HCEC 1CT (cell line): Measurements from ENCODE around the gene TBX21.

Source experiments
- DNase-seq: peaks from one replicate; pipeline ENCODE4 v3.0.0-alpha.2; 2017

Gene TBX21, protein sequence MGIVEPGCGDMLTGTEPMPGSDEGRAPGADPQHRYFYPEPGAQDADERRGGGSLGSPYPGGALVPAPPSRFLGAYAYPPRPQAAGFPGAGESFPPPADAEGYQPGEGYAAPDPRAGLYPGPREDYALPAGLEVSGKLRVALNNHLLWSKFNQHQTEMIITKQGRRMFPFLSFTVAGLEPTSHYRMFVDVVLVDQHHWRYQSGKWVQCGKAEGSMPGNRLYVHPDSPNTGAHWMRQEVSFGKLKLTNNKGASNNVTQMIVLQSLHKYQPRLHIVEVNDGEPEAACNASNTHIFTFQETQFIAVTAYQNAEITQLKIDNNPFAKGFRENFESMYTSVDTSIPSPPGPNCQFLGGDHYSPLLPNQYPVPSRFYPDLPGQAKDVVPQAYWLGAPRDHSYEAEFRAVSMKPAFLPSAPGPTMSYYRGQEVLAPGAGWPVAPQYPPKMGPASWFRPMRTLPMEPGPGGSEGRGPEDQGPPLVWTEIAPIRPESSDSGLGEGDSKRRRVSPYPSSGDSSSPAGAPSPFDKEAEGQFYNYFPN

DNA sequence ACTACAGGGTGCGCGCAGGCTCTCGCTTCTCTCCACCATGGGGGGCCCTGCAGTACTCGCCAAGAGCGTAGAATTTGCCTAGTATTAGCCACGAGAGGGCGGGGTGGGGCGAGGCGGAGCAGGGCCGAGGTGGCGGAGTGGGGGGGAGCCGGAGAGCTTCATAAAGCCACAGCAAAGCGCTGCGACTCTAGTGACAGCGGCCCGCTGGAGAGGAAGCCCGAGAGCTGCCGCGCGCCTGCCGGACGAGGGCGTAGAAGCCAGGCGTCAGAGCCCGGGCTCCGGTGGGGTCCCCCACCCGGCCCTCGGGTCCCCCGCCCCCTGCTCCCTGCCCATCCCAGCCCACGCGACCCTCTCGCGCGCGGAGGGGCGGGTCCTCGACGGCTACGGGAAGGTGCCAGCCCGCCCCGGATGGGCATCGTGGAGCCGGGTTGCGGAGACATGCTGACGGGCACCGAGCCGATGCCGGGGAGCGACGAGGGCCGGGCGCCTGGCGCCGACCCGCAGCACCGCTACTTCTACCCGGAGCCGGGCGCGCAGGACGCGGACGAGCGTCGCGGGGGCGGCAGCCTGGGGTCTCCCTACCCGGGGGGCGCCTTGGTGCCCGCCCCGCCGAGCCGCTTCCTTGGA, at the start of gene TBX21:
Gene TBX21, plus strand, starts transcription at position 190 of the 627 bp plus-strand sequence. Its CDS starts 219 bp downstream, at position 409.
- no peak for DNase-seq

DNA sequence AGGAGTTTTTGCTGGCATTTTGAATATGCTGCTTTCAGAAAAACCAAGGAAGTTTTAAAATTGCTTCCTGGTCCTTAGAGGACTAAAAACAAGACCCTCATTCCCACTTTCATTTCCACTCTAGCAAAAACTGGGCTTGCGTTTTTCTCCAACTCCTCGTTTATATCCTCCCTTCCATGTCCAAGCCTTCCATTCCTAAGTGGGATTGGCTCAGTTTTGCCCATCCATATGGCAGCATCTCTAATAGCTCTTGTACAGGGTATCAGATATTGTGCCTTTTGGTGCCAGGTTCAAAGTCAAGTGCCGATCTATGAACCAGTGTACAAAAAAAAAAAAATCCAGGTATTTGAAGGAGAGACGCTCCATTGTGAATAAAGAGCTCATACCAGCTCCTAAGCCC, 49.0 kb upstream of the TBX21 start:
- no peak for DNase-seq

DNA sequence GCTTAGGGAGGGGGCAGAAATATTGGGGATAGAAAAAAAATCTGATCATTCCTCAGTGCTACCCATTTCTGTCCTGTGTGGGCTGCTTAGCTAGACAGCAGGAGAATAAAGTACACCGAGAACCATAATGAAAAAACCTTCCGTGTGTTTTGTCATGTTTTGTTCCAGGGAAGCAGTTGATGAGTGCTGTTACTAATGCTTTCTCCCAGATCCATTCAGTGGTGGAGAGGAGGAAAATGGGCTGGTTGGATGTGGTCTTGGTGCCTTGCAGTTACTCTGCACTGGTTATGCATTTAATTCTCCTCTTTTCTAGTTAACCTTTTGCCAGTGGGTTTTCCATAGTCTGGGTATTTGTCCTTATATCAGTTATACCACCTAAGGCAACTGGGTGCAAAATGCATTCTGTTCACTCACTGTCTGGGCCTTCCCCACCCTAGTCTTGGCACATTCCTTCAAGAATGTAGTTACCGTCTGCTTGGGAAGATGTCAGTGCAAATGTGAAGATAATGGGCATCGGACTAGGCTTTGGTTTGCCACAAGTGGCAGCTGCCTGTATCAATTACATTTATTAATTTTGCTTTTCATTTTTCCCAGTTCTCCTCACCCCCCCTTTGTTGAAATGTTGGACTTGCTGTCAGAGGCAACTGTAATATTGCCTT, 48.4 kb upstream of the TBX21 start:
- no peak for DNase-seq

DNA sequence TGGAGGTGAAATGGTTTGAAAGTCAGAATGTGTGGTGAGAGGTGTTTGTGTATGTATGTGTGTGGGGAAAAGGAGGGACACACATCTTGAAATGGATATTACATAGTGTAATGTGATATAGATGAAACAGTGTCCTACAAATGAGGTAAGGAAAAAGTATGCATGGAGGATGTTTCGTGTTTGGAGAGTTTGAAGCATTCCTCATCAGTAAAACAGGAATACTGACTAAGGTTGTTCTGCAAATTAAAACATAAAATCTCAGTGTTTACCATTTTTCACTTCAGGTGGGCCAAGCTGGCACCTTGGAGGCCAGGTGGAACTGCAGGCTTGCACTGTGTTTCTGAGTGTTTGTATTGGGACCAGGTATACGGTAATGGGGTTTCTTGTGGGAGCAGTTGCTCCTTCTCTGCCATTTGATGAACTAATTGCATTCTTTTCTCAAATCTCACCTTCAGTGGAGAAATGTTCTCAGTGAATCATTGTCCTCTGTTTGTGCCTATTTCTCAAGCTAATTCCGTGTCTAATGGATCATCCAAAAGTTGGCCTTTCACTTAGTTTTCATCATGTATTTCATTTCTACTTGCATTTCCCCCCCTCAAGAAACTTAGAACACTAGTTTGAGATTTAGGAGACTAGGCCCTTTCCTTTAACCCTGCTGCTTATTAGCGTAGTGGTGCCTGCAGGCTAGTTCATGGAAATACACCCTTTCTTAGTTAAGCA, 47.3 kb upstream of the TBX21 start:
- peak; percentile 65 for DNase-seq

DNA sequence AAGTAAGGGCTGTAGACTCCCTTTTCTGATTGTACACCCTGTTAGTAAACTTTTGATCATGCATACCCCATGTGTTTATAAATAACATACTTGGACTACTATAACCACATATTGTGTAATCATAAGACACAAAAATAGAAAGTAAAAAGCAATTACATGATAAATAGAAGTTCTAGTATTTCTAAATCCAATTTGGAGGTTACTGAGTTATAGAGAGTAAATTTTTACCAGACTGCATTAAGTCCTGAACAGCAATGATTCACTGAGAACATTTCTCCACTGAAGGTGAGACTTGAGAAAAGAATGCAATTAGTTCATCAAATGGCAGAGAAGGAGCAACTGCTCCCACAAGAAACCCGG, 46.8 kb upstream of the TBX21 start:
- peak; percentile 87 for DNase-seq

DNA sequence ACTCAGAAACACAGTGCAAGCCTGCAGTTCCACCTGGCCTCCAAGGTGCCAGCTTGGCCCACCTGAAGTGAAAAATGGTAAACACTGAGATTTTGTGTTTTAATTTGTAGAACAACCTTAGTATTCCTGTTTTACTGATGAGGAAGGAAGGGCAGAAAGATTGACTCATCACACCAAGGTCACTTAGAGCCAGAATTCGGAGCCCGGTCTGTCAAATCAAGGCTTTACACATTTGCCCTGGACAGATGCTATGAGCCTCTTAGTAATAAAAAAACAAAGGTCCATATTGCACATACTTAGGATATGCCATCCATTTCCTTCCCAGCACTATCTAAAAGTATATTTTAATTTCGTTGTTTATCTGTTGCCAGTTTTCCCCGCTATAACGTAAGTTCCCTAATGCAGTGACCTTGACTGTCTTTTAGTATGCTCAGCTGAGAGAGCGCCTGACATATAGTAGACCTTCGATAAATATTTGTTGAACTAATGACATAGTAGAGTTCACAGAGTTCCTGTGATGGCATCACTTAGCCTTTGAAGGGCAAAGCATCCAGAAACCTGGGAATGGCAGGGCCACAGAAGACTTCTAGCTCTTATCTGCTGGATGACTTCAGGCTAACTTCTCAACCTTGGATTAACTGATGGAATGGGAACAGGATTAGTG, 46.2 kb upstream of the TBX21 start:
- peak; percentile 78 for DNase-seq

DNA sequence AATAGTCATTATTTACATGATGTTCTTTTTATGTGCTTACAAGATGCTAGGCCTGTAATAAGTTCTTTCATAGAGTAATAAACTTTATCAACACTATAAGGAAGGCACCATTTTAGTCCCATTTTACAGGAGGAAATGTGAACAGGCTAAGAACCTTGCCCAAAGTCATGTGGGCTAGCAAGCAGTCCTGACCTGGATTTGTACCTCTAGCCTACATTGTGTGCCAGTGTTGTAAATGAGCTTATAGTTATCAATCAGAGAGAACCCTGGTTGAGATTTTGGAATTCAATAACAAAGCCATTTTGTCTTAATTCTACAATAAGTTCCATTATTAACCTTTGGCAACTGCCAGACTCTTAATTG, 45.7 kb upstream of the TBX21 start:
- DNase-seq: no peak

DNA sequence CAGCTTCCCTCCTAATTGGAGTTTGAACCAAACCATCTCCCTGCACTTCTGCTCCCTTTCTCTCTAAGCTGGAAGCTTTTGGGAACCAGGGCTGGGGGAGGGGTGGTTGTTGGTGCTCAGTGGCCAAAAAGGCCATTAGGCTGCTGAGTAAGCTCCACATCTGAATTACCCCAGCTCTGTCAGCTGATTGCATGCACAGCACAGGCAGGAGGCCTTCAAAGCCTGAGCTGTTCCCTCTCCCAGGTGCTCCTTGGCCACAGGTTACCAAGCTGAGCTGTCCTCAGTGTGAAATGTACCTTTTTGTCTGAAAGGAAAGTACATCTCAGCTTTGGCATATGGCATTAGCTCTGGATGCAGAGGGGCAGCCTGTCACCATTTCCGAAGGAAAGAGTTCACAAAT, 45.3 kb upstream of the TBX21 start:
- peak; percentile 47 for DNase-seq

DNA sequence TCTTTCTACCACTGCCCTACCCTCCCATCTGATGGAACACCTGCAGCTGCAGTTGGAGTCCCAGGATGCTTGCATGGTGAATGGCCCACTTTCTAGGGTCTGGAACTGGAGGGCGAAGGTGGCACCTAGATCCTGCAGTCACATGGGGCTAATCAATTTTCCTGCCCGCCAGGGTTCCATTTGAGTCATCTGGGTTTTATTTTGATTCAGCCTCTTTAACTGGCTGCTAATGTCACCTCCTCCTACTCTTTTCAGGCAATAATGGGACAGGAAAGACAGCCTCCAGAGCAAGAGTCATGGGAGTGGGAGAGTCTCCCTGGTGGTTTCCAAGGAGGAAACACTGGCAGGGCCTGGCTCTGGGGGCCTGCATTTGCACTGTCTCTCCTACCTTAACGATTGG, 42.9 kb upstream of the TBX21 start:
- DNase-seq: no peak

DNA sequence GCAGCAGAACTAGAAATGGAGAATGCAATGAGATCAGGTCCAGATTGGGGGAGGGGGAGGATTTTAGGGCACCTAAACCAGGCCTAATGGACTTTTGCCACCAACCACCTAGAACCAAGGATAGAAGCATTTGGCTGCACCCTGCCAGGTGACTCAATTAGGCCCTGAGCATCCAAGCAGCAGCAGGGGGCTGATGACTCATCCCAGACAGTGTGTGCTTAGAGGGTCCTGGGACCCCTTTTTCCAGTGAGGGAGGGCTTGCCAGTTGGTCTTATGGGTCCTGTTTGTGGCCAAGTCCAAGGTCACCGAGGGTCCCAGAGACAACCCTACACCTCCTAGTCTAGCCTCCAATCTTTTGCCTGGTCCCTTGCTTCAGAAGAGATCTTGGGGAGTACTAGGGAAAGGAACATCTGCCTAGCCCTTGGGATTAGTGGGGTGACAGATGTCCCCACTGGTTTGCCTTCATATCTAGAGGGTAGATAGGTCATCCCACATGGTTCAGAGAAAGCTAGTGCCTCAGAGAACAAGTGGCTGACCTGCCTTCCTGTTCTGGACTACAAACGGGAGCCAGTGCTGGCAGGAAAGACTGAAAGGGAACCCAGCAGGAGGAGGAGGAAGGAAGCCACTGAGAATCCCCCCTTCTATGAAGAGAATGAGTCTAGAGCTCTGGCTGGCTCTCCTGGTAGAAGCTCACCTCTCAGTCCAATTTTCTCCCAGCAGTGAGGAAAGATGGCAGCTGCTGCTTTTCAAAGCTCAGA, 40.7 kb upstream of the TBX21 start:
- no peak for DNase-seq

DNA sequence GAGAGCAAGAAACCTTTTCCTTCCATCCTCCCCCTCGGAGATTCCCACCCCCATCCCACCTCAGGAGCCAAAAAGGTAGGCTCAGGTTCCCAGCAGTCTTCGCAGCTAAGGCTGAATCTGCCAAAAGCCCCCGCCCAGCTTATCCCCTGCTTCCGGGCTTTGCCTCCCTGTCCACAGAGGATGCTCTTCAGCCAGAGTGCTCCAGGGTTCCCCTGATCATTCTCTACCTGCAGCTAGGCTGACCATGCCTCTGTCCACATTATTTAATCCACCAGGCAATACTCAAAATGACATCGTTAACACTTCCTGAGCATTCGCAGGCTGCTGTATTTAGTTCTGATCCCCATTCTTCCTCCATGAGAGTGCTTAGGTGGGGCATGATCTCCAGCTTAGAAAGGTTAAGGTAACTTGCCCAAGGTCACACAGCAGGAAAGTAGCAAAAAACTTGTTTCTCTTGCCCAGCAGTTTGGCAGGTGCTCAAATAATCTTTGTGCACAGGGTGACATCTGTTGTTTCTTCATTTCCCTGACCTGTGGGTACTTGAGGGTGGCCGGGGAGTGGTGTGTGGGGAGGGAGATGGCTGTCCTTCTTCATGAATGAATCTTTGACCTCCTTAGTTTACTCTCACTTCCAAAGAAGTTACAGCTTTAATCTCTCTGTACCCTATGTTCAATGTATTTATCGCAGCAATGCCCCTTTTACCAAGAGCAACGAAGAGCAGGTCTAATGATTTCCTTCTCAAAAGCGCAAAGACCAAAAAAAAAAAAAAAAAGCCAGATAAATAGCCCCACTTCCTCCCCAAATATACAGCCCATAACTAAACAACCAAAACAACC, 39.9 kb upstream of the TBX21 start:
- DNase-seq: no peak

DNA sequence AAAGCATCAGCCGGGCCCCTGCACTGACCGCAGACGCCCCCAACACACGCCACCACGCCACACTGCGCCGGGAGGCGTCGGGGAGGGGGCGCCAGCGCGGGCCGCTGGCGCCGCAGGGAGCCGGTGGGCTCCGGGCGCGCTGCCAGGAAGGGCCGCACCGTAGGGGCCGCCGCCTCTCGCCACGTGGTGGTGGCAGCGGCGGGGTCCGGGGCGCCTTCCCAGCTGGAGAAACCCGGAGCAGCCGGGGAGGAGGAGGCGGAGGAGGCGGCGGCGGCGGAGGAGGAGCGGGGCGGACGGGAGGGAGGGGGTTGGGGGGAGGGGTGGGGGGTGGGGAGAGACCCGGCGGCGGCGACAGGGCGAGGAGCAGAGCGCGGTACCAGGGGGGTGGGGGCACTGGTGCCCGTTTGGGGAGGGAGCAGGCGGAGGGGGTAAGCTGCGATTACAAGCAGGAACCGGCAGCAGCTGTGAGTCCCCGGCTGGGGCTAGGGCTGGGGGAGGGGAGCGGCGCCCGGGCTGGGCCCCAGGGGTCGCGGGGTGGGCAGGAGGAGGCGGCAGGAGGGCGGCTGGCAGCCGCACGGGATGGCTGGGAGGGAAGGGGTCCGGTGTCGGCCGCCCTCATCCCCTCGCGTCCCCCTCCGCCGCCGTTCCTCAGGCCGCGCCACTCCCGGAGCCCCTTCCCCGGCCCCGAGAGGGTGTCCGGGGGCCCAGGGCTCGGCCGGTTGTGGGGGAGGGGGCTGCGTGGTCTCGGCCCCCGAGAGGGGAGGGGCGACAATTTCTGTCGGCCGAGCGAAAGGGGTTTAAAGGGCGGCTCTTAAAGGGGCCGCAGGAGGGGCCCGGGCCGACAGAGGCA, 39.1 kb upstream of the TBX21 start, which contains the start of gene TBKBP1:
Gene TBKBP1, plus strand, starts transcription at position 431 of the 850 bp plus-strand sequence. CDS start 1,952 bp downstream, outside the sequence.
- no peak for DNase-seq

DNA sequence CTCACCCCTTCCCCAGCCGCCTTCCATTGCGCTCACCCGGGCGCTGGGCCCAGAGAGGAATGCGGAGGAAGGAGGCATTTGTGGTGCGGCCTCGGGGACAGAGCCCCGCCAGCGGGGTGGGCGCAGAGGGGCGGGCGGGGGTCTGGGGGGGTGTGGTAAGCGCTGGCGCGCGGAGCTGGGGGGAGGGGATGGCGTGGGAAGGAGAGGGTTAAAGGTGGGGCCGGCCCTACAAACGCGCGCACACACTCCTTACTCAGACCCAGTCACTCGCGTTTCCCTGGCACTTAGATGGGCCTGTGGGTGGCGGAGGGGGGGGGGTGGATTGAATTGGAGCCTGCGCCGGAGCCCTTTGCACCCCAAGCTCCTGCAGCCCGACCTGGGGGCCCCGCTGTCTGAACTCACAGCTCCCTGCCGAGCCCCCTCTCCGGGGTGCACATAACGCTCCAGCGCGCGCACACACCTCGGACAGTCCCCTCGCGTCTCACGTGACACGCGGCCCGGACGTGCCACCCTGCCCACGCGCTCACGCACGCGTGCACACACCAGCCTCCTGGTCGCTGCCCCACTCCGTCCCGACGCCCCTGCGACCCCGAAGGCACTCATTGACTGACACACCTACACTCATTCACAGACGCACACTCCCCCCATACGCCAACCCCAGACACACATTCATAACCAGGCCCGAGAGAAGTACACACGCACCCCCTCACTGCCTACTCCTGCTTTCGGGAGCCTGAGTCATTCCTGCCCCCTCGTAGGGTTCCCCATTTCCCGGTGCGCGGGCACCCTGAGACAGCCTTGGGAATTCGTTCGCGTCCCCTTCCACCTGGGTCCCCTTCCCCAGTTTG, 38.2 kb upstream of the TBX21 start:
- peak; percentile 61 for DNase-seq

DNA sequence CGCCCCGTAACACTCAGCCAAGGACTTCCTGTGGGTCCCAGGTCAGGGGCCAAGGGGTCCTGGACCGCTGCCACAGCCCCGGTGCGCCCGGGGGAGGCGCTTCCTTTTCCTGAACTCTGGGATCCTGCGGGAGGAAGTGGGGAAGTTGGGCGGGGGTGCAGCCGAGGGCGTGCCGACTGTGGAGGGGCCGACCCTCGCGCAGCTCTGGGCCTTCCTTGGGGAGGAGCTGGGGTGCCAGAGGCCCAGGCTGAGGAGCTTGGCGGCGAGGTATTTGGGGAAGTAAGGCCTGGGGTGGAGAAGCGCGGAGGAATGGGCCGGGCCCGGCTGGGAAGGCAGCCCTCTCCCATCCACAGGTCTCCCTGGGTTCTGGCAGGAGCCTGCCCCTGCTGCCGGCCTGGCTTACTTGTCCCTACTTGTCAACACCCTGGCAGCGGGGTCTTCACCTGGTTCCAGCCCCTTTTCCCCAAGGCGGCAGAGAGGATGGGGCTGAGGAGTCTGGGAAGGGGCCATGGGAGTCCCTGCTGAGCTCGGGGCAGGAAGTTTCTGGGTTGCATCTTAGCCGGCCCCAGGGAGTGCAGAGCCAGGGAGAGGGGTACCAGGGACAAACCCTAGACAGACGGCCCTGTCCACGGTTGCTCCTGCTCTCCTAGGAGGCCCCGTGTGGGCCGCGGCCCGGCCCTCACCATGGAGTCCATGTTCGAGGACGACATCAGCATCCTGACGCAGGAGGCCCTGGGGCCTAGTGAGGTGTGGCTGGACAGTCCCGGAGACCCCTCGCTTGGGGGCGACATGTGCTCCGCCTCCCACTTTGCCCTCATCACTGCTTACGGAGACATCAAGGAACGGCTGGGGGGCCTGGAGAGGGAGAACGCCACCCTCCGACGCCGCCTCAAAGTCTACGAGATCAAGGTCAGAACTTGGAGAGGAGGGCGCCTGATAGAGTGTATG, 37.3 kb upstream of the TBX21 start:
- no peak for DNase-seq

DNA sequence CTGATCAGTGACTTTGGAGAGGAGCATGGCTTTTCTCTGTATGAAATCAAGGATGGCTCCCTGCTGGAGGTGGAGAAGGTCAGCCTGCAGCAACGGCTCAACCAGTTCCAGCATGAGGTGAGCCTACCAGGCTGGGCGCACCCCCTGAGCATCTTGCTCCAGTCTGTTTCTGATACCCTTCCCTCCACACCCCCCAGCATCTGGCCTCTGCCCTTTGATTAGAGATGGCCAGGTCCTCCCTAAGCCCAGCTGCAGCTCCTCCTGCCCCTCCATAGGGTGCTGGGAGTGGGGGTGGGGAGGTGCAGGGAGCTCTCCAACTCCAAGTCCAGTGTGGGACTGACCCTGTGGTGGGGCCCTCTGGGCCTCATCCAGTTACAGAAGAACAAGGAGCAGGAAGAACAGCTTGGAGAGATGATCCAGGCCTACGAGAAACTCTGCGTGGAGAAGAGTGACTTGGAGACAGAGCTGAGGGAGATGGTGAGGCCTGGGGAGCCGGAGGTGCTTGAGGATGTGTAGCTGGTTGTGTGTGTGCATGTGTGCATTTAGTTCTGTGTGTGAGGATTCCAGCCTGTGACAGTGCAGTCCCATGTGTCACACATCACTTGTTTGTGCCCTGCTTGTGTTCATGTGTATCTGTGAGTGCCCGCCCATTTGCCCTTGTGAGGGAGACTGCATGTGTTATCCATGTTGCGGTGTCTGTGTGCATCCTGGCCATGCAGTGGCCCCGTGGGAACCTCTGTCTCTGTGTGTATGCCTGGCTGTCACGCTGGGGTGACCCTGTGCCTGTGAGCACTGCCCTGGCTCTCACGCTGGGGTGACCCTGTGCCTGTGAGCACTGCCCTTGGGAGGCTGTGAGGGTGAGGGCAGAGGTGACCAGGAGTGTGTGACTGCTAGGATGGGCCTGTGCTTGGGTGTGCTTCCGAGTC, 36.1 kb upstream of the TBX21 start:
- no peak for DNase-seq
